Measurements from ENCODE around the gene CACUL1.
"Not testable (repeated sequence)": the region's sequence is repeated elsewhere in the genome, so short reads cannot be mapped to it uniquely, and the experiment has no call there.

Gene CACUL1

DNA sequence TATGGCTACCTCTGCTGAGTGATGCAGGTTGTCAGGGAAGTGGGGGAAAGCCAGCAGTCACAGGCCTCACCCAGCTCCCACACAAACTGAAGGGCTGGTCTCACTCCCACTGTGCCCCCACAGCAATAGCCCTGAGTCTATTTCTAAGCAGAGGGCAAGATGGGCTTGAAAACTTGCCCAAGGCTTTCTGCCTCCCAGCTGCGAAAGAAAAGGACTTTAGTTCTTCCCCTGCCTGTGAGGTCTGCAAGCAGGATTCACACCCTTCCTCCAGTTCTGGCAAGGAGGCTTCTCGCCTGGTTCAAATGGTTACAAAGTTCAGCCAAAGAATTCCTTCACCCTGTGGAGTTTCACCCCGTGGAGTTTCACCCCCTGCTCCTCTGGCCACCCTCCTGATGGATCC, 96.0 kb downstream of the CACUL1 start:
- H3K4me3 ChIP-seq (ENCODE audit: low read depth, low read length): no peak overlapping the region
- DNase-seq (ENCODE audit: low read depth, low spot score): no peak
- no peak for TF ChIP-seq CTCF (IDR thresholded peaks at IDR 0.05; ENCODE audit: insufficient read depth, low read length, missing control alignments)
- ChIA-PET CTCF (no interaction called here), POLR2A (no interaction called here)

- CTCF ChIA-PET; POLR2A ChIA-PET; H3K4me3 ChIP-seq (ENCODE audit: low read depth, low read length); DNase-seq (ENCODE audit: low read depth, low spot score): not testable (repeated sequence)
Measured at GRCh38 chr10:118658168-118658567, 96.6 kb downstream of the CACUL1 start.

DNA sequence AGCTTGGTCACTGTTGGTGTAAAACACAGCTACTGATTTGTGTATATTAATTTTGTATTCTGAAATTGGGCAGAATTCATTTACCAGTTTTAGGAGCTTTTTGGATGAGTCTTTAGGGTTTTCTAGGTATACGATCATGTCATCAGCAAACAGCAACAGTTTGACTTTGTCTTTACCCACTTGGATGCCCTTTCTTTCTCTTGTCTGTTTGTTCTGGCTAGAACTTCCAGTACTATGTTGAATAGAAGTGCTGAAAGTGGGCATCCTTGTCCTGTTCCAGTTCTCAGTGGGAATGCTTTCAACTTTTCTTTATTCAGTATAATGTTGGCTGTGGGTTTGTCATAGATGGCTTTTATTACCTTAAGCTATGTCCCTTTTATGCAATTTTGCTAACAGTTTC, 109.5 kb downstream of the CACUL1 start:
- DNase-seq (ENCODE audit: low read depth, low spot score); H3K4me3 ChIP-seq (ENCODE audit: low read depth, low read length); CTCF ChIA-PET; POLR2A ChIA-PET: not testable (repeated sequence)

DNA sequence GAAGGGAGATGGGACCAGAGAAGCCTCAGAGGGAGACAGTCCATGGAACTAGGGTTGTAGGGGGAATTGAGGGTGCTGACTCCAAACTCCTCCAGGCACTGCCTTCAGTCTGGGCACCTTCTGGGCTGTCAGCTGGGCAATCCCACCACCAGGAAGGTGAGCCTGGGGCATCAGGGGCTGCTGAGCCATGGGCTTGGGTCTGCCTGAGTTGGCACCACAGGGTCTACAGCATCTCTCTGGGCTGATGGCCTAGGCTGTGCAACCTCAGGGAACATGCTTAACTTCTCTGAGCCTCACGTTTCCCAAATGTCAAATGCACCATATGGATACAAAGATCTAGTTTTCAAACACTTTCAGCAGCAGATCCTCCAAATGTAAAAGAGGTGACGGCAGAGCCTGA, 112.5 kb downstream of the CACUL1 start:
- no peak overlapping the region for H3K4me3 ChIP-seq (ENCODE audit: low read depth, low read length)
- ChIA-PET POLR2A (no interaction called here), CTCF (no interaction called here)
- no peak for DNase-seq (ENCODE audit: low read depth, low spot score)
- no peak for TF ChIP-seq CTCF (IDR thresholded peaks at IDR 0.05; ENCODE audit: insufficient read depth, low read length, missing control alignments)

GRCh38 chr10:118638680-118639079, 116.1 kb downstream of the CACUL1 start:
- CTCF ChIA-PET: no interaction called here
- H3K4me3 ChIP-seq (ENCODE audit: low read depth, low read length): no peak overlapping the region
- no peak for TF ChIP-seq CTCF (IDR thresholded peaks at IDR 0.05; ENCODE audit: insufficient read depth, low read length, missing control alignments)
- POLR2A ChIA-PET: no interaction called here
- DNase-seq (ENCODE audit: low read depth, low spot score): no peak

GRCh38 chr10:118635674-118636402, 118.9 kb downstream of the CACUL1 start:
- TF ChIP-seq CTCF (IDR thresholded peaks at IDR 0.05; ENCODE audit: insufficient read depth, low read length, missing control alignments): no peak
- CTCF ChIA-PET: no interaction called here
- no peak overlapping the region for H3K4me3 ChIP-seq (ENCODE audit: low read depth, low read length)
- DNase-seq (ENCODE audit: low read depth, low spot score): no peak
- POLR2A ChIA-PET: no interaction called here

- no peak for DNase-seq (ENCODE audit: low read depth, low spot score)
- CTCF ChIA-PET: no interaction called here
- H3K4me3 ChIP-seq (ENCODE audit: low read depth, low read length): no peak overlapping the region
- POLR2A ChIA-PET: interaction anchor here (0.5 kb wide), 1 partner anchor 172 kb away, joined by 3 read pairs; no protein-coding TSS in a partner anchor
- TF ChIP-seq CTCF (IDR thresholded peaks at IDR 0.05; ENCODE audit: insufficient read depth, low read length, missing control alignments): no peak
Measured at GRCh38 chr10:118633786-118634185, 121.0 kb downstream of the CACUL1 start.

Measured in AG04449 (cell line).